Suppressor macrophage (primary cell): ENCODE results near the gene CENPX.

Experiments used
- DNase-seq, 4 experiments: peaks; one replicate each; pipeline ENCODE4 v3.0.0-alpha.2; 2020 to 2022

The CENPX gene

DNA sequence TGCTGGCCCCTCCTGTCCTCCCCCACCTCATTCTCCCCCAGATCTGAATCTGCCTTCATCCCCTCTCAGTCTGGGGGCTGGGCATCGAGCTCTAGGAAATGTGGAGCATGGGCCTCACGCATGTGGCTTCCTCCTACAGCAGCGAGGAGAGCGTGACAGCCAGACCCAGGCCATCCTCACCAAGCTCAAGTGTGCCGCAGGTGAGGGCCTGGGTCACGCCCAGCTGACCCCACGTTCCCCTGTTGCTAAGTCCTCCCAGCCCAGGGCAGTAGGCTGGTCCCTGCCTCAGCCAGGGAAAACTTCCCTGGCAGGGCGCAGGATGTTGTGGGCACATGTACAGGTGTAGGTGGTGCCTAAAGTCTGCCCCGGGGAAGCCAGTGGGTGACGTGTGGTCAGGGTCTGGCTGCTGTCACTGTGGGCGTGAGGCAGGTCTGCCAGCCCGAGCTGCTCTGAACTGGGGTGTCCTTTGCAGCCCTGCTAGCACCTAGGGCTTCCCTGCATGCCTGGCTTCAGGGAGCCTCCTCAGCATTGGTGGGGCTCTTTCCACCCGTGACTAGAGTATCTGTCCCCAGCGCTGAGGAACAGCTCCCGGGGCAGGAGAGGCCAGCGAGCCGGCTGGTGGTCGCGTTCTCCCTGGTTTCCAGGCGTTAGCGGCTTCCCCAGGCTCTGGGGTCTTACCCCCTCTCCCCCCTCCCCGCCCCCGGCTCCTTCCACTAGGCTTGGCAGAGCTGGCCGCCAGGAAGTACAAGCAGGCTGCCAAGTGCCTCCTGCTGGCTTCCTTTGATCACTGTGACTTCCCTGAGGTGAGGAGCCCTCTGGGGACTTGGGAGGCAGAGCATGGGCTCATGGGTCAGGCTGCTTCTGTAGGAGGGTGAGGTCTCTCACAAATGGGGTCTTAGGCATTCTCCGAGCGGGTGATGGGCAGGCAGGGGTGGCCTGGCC, 32.6 kb upstream of the CENPX start:
- no peak for DNase-seq

DNA sequence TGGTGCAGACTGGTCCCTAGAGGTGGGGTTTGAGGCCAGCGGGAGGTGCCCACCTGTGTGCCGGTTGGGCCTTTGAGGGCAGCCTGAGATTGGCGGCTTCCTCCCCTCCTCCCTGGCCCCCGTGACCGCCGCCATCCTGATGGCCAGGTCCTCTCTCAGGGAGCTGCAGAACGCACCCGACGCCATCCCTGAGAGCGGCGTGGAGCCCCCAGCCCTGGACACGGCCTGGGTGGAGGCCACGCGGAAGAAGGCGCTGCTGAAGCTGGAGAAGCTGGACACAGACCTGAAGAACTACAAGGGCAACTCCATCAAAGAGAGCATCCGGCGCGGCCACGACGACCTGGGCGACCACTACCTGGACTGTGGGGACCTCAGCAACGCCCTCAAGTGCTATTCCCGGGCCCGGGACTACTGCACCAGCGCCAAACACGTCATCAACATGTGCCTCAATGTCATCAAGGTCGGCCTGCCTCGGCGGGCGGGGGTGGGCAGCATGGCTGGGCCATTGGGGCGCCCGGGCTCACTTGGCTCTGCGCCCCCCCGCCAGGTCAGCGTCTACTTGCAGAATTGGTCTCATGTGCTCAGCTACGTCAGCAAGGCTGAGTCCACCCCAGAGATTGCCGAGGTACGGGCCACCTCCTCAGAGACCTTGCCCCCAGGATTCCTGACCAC, 31.8 kb upstream of the CENPX start:
- DNase-seq = no peak

DNA sequence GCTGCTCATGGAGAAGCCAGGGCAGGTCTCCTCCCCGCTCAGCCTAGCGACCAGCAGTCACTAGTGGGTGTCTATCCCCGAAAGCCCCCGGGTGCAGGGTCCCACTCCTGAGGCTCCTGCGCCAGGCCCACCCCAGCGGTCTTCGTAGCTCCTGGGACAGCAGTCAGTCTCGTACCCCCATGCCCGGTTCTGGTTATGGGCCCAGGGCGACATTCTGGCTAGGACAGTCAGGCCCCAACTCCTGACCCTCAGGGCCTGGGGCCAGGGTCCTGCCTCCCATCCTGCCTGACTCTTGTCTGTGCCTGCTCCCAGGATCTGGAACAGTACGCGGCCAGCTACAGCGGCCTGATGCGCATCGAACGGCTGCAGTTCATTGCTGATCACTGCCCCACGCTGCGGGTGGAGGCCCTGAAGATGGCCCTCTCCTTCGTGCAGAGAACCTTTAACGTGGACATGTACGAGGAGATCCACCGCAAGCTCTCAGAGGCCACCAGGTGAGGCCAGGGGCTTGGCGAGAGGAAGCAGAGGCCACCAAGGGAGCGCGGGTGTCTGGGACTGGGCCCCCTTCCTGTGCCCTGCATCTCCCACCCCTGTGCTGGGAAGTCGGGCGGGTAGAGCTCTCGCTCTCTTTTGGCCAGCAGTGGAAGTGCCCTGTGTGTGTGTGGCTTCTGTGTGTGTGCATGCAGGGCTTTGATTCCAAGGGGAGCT, 31.0 kb upstream of the CENPX start:
- no peak for DNase-seq

DNA sequence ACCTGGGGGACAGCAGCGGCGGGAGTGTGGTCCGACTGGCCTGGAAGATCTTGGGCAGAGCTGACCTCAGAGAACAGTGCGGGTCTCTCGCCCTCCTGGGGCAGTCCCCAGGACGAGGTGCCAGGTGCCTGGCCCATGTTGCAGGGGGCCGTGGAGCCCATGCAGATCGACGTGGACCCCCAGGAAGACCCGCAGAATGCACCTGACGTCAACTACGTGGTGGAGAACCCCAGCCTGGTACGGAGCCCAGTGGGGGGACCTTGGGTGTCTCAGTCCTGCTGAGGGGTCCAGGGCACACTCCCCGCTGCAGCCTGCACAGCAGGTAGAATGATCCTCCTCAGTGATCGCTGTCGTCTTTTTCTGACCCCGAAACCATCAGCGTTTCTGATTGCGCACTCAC, 30.5 kb upstream of the CENPX start:
- no peak for DNase-seq

DNA sequence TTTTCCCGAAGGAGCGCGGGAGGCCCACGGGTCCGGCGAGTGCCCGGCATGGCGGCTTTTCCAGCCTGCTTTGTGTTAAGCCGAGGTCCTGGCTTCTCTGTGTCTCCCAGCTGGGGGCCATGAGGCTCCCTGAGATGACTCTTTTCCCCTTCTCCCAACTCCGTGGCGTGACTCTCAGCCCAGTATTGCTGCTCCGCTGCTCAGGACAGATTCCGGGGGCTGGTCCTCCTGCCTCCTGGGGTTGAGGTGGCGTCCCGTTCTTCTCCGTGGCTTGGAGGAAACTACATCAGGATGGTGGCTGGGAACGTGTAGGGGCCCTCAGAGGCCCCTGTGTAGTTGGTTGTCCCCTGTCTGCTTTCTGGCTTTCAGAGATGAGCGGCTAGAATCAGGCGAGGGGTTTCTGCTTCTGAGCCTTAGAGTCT, 30.0 kb upstream of the CENPX start:
- DNase-seq = no peak

DNA sequence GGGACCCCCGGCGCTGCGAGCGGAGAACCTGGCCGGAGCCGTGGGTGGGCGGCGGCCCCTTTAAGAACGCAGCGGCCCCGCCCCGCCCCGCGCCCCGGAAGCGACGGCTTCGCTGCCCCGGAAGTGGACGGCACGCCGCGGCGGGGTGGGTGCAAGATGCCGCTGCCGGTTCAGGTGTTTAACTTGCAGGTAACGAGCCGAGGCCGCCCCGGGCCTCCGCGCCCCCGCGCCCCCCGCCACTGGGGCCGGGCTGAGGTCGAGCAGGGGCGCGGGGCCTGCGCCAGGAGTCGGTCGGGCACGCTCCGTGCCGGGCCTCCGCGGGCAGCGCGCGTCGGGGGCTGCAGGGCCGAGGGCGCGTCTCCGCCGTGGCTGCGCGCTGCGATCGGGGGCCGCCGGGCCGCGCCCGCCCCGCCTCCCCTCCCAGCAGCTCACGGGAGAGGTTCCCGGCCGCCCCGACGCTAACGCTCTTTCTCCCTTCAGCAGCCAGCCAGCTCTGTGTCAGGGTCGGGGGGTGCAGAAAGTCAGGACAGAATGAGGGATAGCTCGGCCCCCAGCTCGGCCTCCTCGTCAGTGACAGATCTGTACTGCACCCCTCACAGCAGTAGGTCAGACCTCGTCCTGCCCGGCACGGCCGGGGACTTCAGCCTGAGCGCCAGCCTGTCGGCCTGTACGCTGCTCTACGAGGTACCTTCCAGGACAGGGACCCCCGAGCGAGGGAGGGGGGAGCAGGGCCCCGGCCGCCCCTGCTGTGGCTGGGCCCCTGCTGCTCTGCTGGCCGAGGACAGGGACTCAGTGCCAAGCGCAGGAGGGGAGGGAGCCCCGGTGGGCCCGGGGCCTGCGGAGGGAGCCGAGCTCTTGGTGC, 29.3 kb upstream of the CENPX start, which contains the start of the genes GPS1 and RFNG:
GPS1 (plus strand) TSS at position 123 of the 862 bp plus-strand sequence; CDS start at position 157, 34 bp downstream.
RFNG (minus strand) TSS at position 36 of the 862 bp plus-strand sequence. CDS start 45 bp downstream, outside the sequence.
- DNase-seq = peak; percentile 68 to 92 (median 81)

DNA sequence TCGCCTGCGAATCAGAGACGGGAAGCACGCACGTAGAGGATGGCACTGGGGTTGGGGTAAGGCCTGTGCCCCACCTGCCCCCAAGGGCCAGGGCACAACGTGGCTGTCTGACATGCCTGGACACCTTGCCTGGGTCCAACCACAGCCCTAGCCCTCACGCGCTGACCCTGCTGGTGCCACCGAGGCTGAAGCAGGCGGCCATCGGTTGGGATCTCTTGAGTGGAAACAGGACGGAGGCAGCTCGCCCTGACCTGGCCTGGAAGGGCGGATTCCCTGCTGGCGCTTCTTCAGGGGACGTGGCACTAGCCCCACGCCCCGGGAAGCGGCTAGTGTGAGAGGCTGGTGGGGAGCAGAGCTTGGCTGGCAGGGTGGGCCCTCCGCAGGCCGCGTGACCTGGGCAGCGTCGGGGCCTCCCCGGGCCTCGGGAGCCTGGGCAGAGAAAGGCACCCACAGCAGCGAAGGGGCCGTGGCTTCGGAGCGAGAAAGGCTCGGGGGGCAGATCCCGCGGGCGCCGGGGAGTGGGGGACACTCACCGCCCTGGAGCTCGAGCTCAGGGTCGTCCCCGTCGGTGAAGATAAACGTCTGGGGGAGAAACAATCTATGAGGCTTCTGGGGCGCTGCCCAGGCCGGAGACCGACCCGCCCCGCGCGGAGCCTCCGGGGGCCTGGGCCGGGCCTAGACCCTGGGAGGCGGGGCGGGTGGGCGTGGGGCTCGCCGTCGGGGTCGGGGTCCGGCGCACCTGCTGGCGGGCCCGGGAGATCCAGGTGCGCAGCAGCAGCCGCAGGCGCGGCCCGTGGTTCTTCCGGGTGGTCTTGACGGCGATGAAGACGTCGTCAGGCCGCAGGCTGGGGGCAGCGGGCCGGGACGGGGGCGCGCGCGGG, 28.3 kb upstream of the CENPX start:
- peak in 1 of 4 experiments; percentile 25 for DNase-seq

DNA sequence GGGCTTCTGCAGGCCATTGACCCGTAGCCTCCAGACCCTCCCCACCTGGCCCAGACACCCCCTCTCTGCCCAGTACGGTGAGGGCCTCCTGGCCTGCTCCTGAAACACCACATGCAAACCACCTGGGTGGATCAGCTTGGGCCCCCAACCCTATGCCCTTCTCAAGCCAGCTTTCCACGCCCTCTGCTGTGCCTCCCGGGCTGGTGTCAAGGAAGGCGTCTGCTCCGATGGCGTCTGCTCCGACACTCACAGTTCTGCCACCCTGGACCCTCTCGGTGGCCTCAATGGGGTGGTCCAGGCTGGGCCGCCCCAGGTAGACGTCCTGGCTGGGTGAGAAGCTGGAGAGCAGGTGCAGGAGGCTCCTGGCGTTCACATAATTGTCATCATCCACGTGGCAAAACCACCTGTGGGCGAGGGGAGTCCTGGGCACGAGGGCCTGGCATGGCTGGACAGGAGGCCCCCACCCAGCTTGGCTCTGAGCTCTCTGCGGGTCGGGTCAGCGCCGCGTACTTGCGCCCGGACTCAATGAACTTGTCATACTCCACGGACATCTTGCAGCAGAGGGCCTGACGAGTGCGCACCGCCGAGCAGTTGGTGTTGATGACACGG, 27.6 kb upstream of the CENPX start:
- DNase-seq = no peak

DNA sequence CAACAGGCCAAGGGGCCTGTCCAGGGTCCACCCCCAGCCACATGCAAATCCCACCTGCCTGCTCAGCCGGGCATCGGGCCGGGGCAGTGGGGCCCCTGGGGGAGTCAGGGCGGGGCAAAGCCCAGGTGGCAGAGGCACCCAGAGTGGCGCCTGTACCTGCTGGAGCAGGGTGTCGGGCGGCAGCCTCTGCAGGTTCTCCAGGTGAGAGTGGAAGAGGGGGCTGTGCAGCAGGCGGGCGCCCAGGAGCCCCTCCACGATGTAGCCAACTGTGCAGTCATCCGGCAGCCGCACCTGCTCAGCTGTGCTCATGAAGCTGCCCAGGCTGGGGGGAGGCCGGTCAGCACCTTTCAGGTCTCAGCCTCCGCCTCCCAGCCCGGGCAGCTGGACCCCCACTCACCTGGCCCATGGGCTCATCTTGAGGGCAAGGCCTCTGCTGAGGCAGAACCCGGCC, 26.9 kb upstream of the CENPX start:
- no peak for DNase-seq

DNA sequence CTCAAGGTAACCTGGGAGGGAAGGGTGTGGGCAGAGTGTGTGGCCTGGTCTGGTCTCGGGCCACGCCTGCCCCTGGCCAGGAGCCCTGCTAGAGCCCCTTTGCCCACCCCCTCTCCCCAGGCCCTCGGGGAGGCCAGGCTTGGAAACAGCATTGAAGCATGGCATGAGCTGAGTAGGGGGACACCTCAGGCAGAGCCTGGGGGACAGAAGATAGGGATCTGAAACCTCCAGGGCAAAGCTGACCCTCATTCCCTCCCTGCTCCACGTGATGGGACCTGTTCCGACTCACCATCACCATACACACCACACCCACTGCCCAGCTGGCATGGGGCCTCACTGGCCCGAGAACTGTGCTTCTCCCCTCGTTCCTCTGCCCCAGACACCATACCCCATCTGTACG, 26.4 kb upstream of the CENPX start:
- DNase-seq = no peak

DNA sequence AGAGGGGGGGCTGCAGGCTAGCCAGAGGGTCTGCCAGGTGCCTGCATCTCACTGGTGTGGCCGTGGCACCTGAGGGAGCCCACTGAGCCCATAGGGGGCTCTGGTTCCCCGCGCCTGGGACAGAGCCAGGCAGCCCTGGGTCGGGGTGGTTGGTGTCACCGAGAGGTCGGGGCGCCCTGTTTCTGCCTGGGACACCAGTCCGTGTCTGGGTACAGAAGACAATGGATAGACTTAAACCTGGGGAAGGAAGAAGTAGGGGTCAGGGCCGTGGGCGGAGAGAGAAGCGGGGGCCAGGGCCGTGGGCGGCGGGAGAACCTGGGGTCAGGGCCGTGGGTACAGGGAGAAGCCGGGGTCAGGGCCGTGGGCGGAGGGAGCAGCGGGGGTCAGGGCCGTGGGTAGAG, 25.9 kb upstream of the CENPX start:
- no peak for DNase-seq

DNA sequence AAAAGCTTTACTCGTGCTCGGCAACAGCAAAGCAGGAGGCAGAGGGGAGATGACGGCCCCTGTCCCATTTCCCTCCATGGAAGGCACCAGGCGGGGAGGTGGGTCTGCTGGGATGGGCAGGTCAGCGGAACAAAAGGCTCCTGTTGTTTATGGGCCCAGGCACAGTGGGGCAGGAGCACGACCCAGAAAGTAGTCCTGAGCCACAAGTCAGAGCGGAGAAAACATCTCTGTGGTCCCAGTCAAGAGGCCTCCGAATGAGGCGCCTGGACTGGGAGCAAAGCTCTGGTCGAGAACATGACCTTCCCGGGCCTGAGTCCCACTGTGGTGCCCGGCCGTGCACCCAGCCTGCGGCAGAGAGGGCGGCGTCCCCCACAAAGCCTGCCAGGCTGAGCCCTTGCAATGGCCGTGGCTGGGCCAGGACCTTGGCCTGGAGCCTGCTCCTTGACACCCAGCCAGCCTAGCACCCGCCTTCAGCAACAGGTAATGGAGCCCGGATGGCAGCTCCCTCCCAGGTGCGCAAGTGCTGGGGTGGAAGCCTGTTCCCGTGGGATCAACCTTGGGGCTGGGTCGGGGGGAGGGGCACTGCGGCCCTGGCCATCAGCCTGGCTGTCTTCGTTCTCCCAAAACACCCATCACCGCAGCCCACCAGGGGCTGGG, 25.4 kb upstream of the CENPX start:
- no peak for DNase-seq

DNA sequence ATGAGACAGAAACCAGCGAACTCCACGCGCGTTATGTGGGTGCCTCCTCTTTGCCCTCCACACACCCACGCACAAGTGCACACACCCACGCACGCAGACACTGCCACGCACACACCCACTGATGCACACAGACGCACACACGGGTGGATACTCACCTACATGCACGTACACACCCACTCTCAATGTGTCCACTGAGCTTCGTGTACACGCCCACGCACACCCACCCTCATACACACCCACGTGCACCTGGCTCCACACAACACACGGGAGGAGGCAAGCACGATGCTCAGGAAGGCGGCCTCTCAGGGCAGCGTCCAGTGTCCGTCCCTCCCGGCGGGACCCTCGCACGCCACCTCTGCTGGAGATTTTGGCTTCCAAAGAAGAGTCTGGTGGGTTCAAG, 24.7 kb upstream of the CENPX start:
- DNase-seq = no peak

DNA sequence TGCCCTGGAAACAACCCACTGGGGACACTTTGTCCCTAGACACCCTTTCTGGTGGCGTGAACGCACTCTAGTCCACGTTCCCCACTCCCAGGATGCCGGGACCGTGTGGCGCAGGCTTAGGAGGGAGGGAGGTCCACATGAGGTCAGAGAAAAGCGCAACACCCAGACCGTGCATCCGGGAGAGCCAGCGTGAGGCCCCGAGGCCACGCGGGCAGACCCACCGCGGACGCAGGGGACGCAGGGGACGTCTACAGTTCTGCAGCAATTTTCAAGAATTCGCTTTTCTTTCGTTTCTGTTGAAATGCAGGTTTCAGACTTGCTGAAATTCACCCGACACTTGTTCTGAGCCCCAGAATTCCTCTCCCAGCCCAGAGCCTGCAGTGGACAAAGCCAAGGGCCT, 24.2 kb upstream of the CENPX start:
- no peak for DNase-seq

DNA sequence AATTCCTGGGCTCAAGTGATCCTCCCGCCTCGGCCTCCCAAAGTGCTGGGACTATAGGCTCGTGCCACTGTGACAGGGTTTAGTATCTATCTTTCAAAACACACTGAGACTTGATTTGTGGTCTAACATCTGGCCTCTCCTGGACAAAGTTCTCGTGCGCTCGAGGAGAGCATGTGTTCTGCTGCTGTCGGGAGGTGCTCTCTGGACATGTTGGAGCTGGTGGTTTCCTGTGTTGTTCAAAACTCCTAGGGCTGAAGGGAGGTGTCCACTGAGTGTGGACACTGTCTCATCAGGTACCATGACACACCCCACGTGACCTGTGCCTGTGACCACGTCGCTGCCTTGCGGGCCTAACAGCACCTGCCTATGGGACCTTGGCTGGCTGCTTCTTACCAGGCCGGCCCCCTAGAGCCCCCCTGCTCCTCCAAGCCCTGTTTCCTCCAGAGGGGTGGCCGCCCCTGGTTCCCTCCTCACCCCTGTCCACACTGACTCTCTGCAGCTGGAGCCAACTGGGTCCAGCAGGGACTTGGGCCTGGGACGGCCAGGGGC, 23.3 kb upstream of the CENPX start:
- no peak for DNase-seq

DNA sequence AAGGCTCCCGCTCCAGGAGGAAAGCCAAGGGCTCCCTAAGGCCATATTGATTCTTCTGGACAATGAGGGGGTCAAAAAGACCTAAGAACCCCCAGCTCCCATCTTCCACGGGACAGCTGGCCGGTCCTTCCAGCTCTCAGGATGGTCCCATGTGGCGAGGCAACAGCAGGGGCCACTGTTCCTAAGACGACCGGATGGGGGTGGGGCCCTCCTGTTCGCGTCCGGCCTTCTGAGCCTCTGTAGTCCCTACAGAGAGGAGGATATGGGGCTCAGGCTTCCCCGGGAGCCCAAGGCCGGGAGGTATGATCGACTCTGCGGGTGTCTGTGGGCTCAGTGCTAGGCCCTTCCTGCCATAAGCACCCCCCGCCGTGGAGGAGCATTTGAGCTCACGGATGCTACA, 20.8 kb upstream of the CENPX start:
- no peak for DNase-seq

DNA sequence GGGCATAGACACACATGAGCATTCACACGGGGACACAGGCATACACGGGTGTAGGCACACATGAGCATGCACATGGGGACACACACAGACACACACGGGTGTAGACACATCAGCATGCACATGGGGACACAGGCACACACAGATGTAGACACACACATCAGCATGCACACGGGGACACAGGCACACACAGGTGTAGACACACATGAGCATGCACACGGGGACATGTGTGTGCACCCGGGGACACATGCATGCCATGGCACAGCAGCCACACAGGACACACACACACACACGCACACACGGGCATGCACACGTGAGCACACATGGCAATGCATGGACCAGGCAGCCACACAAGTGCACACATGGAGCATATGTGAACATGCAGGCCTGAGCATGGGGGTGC, 20.0 kb upstream of the CENPX start:
- DNase-seq = no peak

DNA sequence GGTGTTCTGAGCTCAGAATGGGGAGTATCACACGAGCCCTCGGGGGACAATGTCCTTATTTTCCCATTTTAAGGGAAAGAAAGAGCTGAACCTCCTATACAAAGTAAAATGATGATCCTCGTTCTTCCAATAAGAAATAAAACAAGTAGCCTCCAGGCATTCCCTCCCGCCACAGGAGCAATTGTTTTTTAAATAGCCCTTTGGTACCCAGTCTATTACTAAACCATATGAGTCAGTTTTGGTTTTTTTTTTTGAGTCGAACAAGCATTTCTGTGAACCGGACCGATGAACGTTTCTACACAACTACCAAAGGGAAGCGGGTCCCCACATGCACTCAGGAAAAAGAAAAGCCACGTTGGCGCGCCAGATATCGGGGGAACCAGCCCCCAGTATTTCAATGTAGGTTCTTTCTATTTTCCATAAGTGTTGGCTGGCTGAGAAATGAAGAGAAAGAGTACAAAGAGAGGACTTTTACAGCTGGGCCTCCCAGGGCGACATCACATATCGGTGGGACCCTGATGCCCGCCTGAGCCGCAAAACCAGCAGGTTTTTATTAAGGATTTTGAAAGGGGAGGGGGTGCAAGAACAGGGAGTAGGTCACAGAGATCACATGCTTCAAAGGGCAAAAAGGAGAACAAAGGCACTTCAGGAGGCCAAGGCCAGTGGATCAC, 18.6 kb upstream of the CENPX start:
- peak; percentile 11 to 56 (median 38) for DNase-seq

DNA sequence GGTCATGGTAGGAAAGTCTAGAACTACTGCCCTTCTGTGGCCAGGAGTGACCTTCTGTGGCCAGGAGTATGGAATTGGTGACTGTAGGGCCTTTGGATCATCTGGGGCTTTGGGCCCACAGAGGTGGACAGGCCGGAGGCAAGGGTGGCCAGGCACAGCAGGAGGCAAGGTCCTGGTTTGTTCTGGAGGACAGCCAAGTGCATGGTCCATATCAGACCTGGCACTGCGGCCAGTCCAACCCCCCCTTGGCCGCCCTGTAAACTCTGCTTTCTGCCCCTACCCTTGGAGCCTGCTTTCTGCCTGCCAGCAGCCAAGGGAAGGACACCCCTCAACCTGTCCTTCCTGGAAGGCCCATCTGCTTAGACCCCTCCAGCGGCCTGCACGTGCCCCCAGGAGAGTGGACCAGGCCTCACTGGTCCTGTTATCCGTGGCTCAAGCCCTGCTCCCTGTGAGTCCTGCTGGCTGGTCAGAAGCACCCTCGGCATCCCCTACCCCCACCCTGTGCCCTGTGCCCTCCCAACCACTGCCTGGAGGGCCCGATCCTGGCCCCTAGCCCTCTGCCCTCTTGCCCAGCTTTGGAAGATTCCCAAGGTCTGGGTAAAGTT, 17.1 kb upstream of the CENPX start:
- no peak for DNase-seq
